Measurements from ENCODE around the gene ENPP4. TPM values are rescaled to one million over a fixed set of nuclear protein-coding genes. Genes with fewer than 3 reads are reported as not detected.

The ENPP4 gene
- total and polyA plus RNA-seq, 9 of the 15 experiments (the other 6 are each of a cell fraction or from before 2014, with no cell fraction given) = 0.07 TPM; not detected in 8

GRCh38 chr6:46156701-46157100 is 26.9 kb downstream of the ENPP4 start (continued):
- no peak for TF ChIP-seq RREB1 (CRISPR knock-in tag; IDR thresholded peaks at IDR 0.05)
- TF ChIP-seq MYNN (IDR thresholded peaks at IDR 0.05) = no peak
- TF ChIP-seq MYNN (CRISPR knock-in tag; IDR thresholded peaks at IDR 0.05) = no peak

GRCh38 chr6:46159229-46159628 is 29.4 kb downstream of the ENPP4 start:
- TF ChIP-seq ZNF316 (IDR thresholded peaks at IDR 0.05) (0 out of 2 replicates have a peak, but pooled peaks have one; percentile 12), PREB (CRISPR knock-in tag; IDR thresholded peaks at IDR 0.05) (no peak), CXXC5 (CRISPR knock-in tag; IDR thresholded peaks at IDR 0.05) (no peak), CHCHD3 (CRISPR knock-in tag; IDR thresholded peaks at IDR 0.05) (no peak)
- POLR2A ChIA-PET = no interaction called here
- Histone ChIP-seq H3K4me3 (no peak overlapping the region), H3K9ac (ENCODE audit: insufficient read depth in 1 of 2, low read depth in 2 of 2, low read length in 2 of 2) (no peak overlapping the region), H3K27ac (ENCODE audit: extremely low read depth, low read depth, low read length) (no peak overlapping the region), H3K9me1 (ENCODE audit: control insufficient read depth, insufficient read depth, low read length) (no peaks in the 10 kb centered on the region), H3K4me2 (ENCODE audit: insufficient read depth, low read length) (no peak overlapping the region), H2AFZ (ENCODE audit: low read depth, low read length) (no peak overlapping the region), H3K9me3 (replicated peaks; ENCODE audit: control insufficient read depth, insufficient read depth, low read depth, low read length) (no peaks in the 10 kb centered on the region), H3K4me1 (replicated peaks in 1 of 2; ENCODE audit: control insufficient read depth in 2 of 2, insufficient read depth in 2 of 2, low read length in 2 of 2) (no peaks in the 10 kb centered on the region), H4K20me1 (replicated peaks; ENCODE audit: control insufficient read depth, insufficient read depth, low read length) (no peaks in the 10 kb centered on the region), H3K36me3 (ENCODE audit: control insufficient read depth, insufficient read depth, low read length) (no peaks in the 10 kb centered on the region), H3K27me3 (ENCODE audit: control insufficient read depth in 2 of 2, insufficient read depth in 2 of 2, low read length in 2 of 2) (no peaks in the 10 kb centered on the region), H3K79me2 (ENCODE audit: control insufficient read depth, insufficient read depth, low read length) (no peaks in the 10 kb centered on the region)
- ATAC-seq (no peak), DNase-seq (ENCODE audit: extremely low read depth in 1 of 4, low spot score in 3 of 4) (no peak), FAIRE-seq (no peak)
- CTCF ChIA-PET (ENCODE audit: low intra/inter-chr PET ratio) = no interaction called here
- intact Hi-C loops (cut with micrococcal nuclease) = no loop called here
- no TSS peak for BruUV-seq (replicated peaks)
- in situ Hi-C loops (cut with MboI) = no loop called here

Measured in K562 (cell line).